SH-SY5Y (cell line): ENCODE results near the gene GABARAPL2.

Experiments
- GATA2 ChIP-seq: IDR thresholded peaks from 2 replicates; pipeline ENCODE4 v1.6.1; 2011; ENCODE audit warnings: mild to moderate bottlenecking, low read depth, low read length
- GATA3 ChIP-seq: IDR thresholded peaks from 2 replicates; pipeline ENCODE4 v1.6.1; 2011; ENCODE audit warnings: low read depth, mild to moderate bottlenecking, low read length, moderate library complexity

DNA sequence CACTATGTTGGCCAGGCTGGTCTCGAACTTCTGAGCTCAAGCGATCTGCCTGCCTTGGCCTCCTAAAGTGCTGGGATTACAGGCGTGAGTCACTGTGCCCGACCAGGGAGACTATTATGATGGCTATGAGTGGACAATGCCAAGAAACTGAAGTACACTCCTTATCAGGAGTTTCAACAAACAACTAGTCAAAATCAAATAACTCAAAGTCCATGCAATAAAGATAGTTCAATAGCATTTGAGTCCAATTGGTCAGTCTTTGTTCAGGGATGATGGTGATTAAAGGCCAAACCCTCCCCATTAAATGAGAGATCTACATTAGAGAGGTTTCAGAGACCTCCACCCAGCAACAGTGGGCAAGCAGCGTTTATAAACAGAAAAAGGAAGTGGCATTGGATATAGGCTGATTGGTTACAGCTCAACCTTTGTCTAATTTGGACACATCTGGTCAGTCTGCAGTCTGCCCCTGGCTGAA, 38.3 kb upstream of the GABARAPL2 start:
- TF ChIP-seq GATA2, result no peak
- no peak for TF ChIP-seq GATA3
